ENCODE results near the gene PSMA3. TPM values are rescaled to one million over a fixed set of nuclear protein-coding genes. Genes with fewer than 3 reads are reported as not detected.

PSMA3 gene
- total and polyA plus RNA-seq, 8 donors, result 49.6 to 158 (median 96.2) TPM

DNA sequence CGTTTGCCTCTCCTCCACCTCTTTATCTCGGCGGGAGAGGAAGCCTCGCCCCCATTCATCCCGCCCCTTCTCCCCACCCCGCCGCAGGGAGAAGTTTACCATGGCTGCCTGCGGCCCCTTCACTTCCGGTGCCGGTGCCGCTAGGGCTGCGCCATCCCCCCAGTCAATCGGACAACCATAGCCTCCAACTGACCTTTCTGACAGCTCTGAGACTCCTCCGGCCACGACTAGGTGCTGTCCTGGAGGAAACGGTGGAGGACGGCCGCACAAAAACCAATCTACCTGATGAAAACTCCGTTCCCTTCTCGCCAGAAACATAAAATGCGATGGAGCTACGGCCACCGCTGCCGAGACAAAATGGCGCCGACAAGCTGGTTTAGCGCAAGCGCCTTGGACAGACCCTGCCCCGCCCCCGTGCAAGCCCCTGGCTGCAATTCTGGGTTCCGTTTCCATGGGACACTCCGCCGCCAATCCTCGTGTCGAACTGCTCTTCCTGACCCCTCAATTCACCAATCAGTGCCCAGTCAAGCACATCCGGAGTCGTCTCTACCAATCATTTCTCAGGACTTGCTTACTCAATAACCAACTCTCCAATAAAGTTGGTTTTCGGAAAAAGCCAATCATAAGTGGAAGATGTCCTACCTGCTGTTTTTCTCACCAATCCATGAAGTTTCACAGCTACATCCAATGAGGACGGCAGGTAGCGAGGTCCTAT lies 53.3 kb downstream of the PSMA3 start:
- intact Hi-C loops (cut with DNase I; ENCODE audit: low total_unique reads), result loop anchor here (10.0 kb wide), 1 partner anchor 63 kb away; no protein-coding TSS in a partner anchor

DNA sequence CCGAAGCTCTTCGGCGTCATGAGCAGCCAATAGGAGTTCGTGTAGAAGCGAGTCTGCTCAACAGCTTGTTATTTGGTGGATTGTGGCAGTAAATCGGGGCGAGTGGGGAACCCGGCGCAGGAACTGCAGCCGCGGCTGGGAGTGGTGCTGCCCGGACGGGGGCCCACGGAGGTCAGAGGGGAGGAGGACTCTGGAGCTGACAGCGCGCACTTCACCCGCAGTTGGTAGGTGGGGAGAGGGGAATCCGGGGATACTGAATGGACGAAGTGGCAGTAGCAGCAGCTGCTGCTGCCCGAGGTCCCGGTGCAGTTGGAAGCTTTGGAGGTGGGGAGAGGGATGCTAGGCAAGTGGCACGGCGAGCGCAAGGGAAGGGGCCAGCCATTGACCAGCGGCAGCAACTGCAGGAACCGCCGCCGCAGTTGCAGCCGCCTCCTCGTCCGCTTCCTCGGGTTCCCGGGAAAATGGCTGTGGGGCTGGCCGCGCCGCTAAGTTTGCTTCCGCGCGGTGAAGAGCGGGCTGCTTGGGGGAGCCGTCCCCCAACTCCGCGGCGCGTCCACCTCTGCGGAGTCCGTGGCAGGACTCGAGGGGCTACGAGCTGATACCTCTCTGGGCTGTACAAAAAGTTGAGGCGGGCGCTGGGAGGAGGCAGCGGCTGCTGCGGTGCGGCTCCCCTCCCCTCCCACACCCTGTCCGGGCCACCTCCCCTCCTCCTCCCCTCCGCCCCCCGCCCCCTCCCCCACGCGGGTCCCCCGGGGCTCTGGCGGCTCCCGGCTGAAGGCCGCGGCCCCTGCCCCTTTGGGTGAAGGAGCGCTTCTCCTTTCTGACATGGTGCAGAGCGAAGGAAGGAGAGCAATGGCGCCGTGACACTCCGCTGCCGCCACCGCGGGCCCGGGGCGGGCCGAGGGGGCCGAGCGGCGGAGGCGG lies 54.1 kb downstream of the PSMA3 start, which contains the start of gene ARID4A:
Gene ARID4A, plus strand, starts transcription at position 79 of the 924 bp plus-strand sequence. CDS start 1,300 bp downstream, outside the sequence.
- DNase-seq, result peak; percentile 78 to 87
- TF ChIP-seq EP300 (IDR thresholded peaks at IDR 0.05) (no peak), POLR2AphosphoS5 (IDR thresholded peaks at IDR 0.05) (peak; percentile 89 to 95 (median 94)), POLR2A (IDR thresholded peaks at IDR 0.05) (peak in 2 of 4 donors; percentile 83 to 90)

More for the DNA sequence above, 53.3 kb downstream of the PSMA3 start:
- peak; percentile 98 to 100 for DNase-seq
- peaks cover 21 to 43% (median 40%) of the 10 kb centered on the region in 4 donors for H3K36me3 ChIP-seq
- H3K27ac ChIP-seq, result peak overlapping the region; percentile 91 to 98 (median 93)
- H3K4me3 ChIP-seq, result peak overlapping the region; percentile 77 to 97 (median 94)
- no peaks in the 10 kb centered on the region for H3K27me3 ChIP-seq
- peak; percentile 1 to 86 (median 82) for TF ChIP-seq POLR2AphosphoS5 (IDR thresholded peaks at IDR 0.05)
- no peak for TF ChIP-seq EP300 (IDR thresholded peaks at IDR 0.05)
- TF ChIP-seq POLR2A (IDR thresholded peaks at IDR 0.05), result peak in 1 of 4 donors; percentile 68
- WGBS, 5 donors, result 0 to 1% (median 0%) methylated on average over 27 to 40 of the region's 40 CpGs
- H3K9me3 ChIP-seq, result no peaks in the 10 kb centered on the region
- H3K4me1 ChIP-seq, result peaks cover 26 to 71% (median 43%) of the 10 kb centered on the region in 4 donors

DNA sequence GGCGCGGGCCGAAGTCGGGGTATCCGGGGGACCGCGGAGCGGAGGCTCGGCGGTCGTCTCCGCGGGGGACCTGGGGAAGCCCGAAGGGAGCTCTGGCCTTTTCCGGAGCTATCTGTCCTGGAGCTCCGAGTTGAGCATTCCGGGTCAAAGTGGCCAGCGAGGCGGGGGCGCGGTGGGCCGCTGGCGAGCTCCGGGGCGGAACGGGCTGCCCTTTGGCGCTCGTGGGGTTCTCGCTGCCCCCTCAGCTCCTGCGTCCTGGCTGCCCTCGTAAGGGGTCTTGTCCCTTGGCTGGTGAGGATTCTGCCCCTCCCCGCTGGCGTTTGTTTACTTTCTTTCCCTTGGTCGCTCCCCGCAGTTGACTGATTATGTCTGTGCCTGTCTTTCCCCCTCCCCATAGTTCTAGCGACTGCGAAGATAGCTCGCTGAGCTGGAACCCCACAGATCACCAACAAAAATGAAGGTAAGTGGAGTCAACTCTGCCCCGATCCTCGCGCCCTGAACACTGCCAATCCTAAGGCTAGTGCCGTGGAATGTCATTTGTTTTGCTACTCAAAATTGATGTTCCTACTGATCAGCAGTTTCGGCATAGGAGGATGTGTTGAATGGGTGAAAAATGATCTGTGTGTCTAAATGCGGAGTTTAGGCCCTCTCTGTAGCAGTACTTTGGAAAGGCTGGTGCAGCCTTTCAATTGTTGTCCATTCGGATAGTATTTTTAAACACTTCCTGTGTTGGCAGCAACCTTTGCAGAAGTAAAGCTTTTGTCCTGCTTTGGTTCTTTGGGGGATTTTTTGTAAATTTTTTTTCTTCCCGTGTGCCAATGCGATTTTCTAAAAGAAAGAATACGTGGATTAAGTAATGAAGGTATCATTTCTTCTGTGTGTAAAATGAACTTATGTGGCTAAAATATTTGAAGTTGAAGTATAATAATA lies 55.0 kb downstream of the PSMA3 start:
- peak in 1 of 2 donors; percentile 69 for DNase-seq
- H3K27me3 ChIP-seq, result no peaks in the 10 kb centered on the region
- peak overlapping the region; percentile 91 to 98 (median 93) for H3K27ac ChIP-seq
- WGBS, 5 donors, result 1 to 2% (median 1%) methylated on average over 18 to 48 of the region's 48 CpGs
- peak overlapping the region; percentile 77 to 97 (median 94) for H3K4me3 ChIP-seq
- H3K9me3 ChIP-seq, result no peaks in the 10 kb centered on the region
- peaks cover 8 to 40% (median 37%) of the 10 kb centered on the region in 4 donors for H3K36me3 ChIP-seq
- H3K4me1 ChIP-seq, result peaks cover 21 to 59% (median 34%) of the 10 kb centered on the region in 4 donors
- intact Hi-C loops (cut with DNase I; ENCODE audit: low total_unique reads), result loop anchor here (10.0 kb wide), 1 partner anchor 65 kb away; no protein-coding TSS in a partner anchor
- TF ChIP-seq EP300 (IDR thresholded peaks at IDR 0.05) (no peak), POLR2AphosphoS5 (IDR thresholded peaks at IDR 0.05) (no peak), POLR2A (IDR thresholded peaks at IDR 0.05) (no peak)
- TF ChIP-seq, protein P1, sequence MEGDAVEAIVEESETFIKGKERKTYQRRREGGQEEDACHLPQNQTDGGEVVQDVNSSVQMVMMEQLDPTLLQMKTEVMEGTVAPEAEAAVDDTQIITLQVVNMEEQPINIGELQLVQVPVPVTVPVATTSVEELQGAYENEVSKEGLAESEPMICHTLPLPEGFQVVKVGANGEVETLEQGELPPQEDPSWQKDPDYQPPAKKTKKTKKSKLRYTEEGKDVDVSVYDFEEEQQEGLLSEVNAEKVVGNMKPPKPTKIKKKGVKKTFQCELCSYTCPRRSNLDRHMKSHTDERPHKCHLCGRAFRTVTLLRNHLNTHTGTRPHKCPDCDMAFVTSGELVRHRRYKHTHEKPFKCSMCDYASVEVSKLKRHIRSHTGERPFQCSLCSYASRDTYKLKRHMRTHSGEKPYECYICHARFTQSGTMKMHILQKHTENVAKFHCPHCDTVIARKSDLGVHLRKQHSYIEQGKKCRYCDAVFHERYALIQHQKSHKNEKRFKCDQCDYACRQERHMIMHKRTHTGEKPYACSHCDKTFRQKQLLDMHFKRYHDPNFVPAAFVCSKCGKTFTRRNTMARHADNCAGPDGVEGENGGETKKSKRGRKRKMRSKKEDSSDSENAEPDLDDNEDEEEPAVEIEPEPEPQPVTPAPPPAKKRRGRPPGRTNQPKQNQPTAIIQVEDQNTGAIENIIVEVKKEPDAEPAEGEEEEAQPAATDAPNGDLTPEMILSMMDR (IDR thresholded peaks at IDR 0.05), result no peak

More for the DNA sequence above, 54.1 kb downstream of the PSMA3 start, which contains the start of gene ARID4A:
- Histone ChIP-seq H3K27me3 (no peaks in the 10 kb centered on the region), H3K4me1 (peaks cover 24 to 63% (median 39%) of the 10 kb centered on the region in 4 donors), H3K4me3 (peak within 1 kb of the TSS; percentile 77 to 97 (median 94)), H3K9me3 (no peaks in the 10 kb centered on the region), H3K27ac (peak within 1 kb of the TSS; percentile 91 to 98 (median 93)), H3K36me3 (peaks cover 15 to 44% (median 40%) of the 10 kb centered on the region in 4 donors)
- intact Hi-C loops (cut with DNase I; ENCODE audit: low total_unique reads), result loop anchor here (10.0 kb wide), 1 partner anchor 64 kb away; no protein-coding TSS in a partner anchor
- 0% methylated on average over 32 to 77 of the region's 79 CpGs for WGBS, 5 donors

DNA sequence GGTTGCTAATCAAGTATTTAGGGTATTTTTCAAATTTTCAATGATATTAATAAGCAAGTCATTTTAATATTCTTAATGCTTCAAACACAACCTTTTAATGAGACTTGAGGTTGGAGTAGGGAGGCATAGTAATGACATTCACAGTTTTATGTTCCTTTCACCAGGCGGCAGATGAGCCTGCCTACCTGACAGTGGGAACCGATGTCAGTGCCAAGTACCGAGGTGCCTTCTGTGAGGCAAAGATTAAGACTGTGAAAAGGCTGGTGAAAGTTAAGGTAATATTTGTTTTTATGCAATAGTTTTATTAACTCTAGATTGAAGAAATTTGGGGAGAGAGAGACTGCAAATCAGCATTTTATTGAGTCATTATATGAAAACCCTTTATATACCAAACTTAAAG lies 56.8 kb downstream of the PSMA3 start:
- Histone ChIP-seq H3K9me3 (no peaks in the 10 kb centered on the region), H3K36me3 (peaks cover 8 to 47% (median 38%) of the 10 kb centered on the region in 4 donors), H3K4me1 (peaks cover 14 to 42% (median 22%) of the 10 kb centered on the region in 4 donors), H3K27ac (no peak overlapping the region), H3K27me3 (no peaks in the 10 kb centered on the region), H3K4me3 (no peak overlapping the region)
- no peak for DNase-seq
- WGBS, 5 donors, result 68 to 86% (median 82%) methylated on average over 3 of the region's 3 CpGs
- intact Hi-C loops (cut with DNase I; ENCODE audit: low total_unique reads), result no loop called here
- TF ChIP-seq POLR2AphosphoS5 (IDR thresholded peaks at IDR 0.05), result no peak

DNA sequence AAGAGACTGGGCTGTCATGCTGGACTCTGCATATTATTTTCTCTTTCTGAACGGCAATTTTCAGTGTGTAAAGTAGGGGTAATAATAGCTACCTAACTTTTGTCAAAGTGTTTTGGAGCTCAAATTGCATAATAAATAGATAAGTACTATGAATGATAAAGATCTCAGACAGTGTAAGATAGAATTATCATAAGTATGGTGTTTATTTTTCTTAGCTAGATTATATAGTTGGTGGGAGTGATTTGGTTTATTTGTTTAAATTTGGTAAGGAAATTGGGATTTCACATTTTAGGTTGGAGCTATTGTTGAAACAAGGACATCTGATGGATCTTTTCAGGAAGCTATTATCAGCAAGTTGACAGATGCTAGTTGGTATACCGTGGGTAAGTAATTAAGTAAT lies 61.1 kb downstream of the PSMA3 start:
- 73 to 80% (median 78%) methylated on average over 2 of the region's 2 CpGs for WGBS, 5 donors
- intact Hi-C loops (cut with DNase I; ENCODE audit: low total_unique reads), result no loop called here
- Histone ChIP-seq H3K9me3 (no peaks in the 10 kb centered on the region), H3K4me3 (no peak overlapping the region), H3K36me3 (peaks cover 14 to 64% (median 55%) of the 10 kb centered on the region in 4 donors), H3K4me1 (peaks cover 3 to 31% (median 17%) of the 10 kb centered on the region in 4 donors), H3K27ac (no peak overlapping the region), H3K27me3 (no peaks in the 10 kb centered on the region)
- DNase-seq, result no peak
- TF ChIP-seq EP300 (IDR thresholded peaks at IDR 0.05) (no peak), POLR2A (IDR thresholded peaks at IDR 0.05) (no peak), POLR2AphosphoS5 (IDR thresholded peaks at IDR 0.05) (no peak)
- TF ChIP-seq, protein P1 (IDR thresholded peaks at IDR 0.05), result no peak

All from stomach (tissue), 9 donors.